ENCODE data around the gene STAG1.

The STAG1 gene

GRCh38 chr3:136292500-136292899 is 459.7 kb downstream of the STAG1 start:
- no peaks in the 10 kb centered on the region for H3K27me3 ChIP-seq (ENCODE audit: insufficient read depth, low read length)
- WGBS = 100% methylated on average over 1 of the region's 1 CpG
- H3K4me1 ChIP-seq (ENCODE audit: insufficient read depth, low read length) = peaks cover 8% of the 10 kb centered on the region
- no peak overlapping the region for H3K4me3 ChIP-seq (ENCODE audit: low read length)
- H3K9me3 ChIP-seq (ENCODE audit: insufficient read depth, low read depth, low read length) = no peaks in the 10 kb centered on the region
- H3K9ac ChIP-seq (ENCODE audit: low read depth, low read length) = no peak overlapping the region
- peaks cover 28% of the 10 kb centered on the region for H3K36me3 ChIP-seq (ENCODE audit: insufficient read depth, low read length)
- no peak overlapping the region for H3K27ac ChIP-seq (ENCODE audit: low read depth, low read length)

DNA sequence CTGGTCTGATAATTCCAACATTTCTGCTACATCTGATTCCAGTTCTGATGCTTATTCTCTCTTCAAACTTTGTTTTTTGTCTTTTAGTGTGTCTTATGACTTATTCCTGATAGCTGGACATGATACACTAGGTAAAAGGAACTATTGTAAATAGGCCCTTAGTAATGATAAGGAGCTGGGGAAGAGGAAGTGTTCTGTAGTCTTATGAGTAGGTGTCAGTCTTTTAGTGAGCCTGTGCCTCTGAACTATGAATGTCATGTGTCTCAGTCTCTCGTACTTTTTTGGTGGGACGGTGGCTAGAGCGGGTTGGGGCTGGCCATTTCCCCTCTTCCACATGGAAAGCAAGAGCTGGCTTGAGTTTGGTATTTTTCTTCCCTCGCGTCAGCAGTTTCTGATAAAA is 460.9 kb downstream of the STAG1 start:
- no peaks in the 10 kb centered on the region for H3K27me3 ChIP-seq (ENCODE audit: insufficient read depth, low read length)
- H3K4me3 ChIP-seq (ENCODE audit: low read length) = no peak overlapping the region
- 93% methylated on average over 5 of the region's 5 CpGs for WGBS
- H3K9me3 ChIP-seq (ENCODE audit: insufficient read depth, low read depth, low read length) = no peaks in the 10 kb centered on the region
- H3K36me3 ChIP-seq (ENCODE audit: insufficient read depth, low read length) = peaks cover 31% of the 10 kb centered on the region
- no peaks in the 10 kb centered on the region for H3K4me1 ChIP-seq (ENCODE audit: insufficient read depth, low read length)
- no peak overlapping the region for H3K27ac ChIP-seq (ENCODE audit: low read depth, low read length)
- H3K9ac ChIP-seq (ENCODE audit: low read depth, low read length) = no peak overlapping the region

Measured in HUES64 (cell line).